ENCODE results near the gene DDHD1.

DNA sequence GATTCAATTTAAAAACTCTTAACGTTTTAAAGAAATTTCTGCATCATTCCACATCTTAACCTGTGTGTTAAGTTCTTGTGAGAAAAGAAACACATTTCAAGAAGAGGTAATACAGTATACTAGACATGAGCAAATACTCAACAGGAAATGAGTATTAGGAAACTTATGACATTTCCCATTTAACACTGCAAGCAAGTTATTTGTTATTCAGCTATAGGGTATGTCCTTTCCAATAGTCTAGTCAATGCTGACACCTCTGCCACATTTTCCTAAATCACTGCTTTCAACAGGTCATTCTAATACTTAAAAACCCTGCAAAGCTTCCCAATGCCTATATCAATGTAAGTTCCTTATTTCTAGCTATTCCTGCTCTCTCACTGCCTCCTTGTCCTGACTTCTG lies 93.1 kb downstream of the DDHD1 start:
- TF ChIP-seq, protein P1, sequence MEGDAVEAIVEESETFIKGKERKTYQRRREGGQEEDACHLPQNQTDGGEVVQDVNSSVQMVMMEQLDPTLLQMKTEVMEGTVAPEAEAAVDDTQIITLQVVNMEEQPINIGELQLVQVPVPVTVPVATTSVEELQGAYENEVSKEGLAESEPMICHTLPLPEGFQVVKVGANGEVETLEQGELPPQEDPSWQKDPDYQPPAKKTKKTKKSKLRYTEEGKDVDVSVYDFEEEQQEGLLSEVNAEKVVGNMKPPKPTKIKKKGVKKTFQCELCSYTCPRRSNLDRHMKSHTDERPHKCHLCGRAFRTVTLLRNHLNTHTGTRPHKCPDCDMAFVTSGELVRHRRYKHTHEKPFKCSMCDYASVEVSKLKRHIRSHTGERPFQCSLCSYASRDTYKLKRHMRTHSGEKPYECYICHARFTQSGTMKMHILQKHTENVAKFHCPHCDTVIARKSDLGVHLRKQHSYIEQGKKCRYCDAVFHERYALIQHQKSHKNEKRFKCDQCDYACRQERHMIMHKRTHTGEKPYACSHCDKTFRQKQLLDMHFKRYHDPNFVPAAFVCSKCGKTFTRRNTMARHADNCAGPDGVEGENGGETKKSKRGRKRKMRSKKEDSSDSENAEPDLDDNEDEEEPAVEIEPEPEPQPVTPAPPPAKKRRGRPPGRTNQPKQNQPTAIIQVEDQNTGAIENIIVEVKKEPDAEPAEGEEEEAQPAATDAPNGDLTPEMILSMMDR (IDR thresholded peaks at IDR 0.05 in 8 of 11, conservative IDR thresholded peaks at IDR 0.05 in 3 of 11), result no peak
- TF ChIP-seq POLR2A (IDR thresholded peaks at IDR 0.05) (no peak), POLR2AphosphoS5 (IDR thresholded peaks at IDR 0.05) (no peak)
